ENCODE data around the gene EDC4. TPM values are rescaled to one million over a fixed set of nuclear protein-coding genes. Genes with fewer than 3 reads are reported as not detected.

Gene EDC4
- total and polyA plus RNA-seq, 2 of the 8 experiments (the other 6 are each of a cell fraction or from before 2014, with no cell fraction given) = 58.5 to 72.7 TPM

GRCh38 chr16:67857547-67858233 is 15.2 kb upstream of the EDC4 start (continued):
- no peak for TF ChIP-seq CHD7 (IDR thresholded peaks at IDR 0.05; ENCODE audit: insufficient replicate concordance, low read length)
- TF ChIP-seq HDAC6 (IDR thresholded peaks at IDR 0.05; ENCODE audit: low read depth, low read length) = no peak
- TF ChIP-seq FOSL1 (IDR thresholded peaks at IDR 0.05; ENCODE audit: insufficient read depth, low read depth, low read length) = no peak
- TF ChIP-seq, protein P1, sequence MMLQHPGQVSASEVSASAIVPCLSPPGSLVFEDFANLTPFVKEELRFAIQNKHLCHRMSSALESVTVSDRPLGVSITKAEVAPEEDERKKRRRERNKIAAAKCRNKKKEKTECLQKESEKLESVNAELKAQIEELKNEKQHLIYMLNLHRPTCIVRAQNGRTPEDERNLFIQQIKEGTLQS (IDR thresholded peaks at IDR 0.05; ENCODE audit: insufficient read depth, low read depth, low read length) = no peak
- TF ChIP-seq BCL11A (IDR thresholded peaks at IDR 0.05; ENCODE audit: low read depth in 2 of 2, low read length in 2 of 2) = no peak
- TF ChIP-seq POLR2A (IDR thresholded peaks at IDR 0.05; ENCODE audit: control extremely low read depth in 1 of 2, low read depth in 2 of 2, low read length in 2 of 2) = no peak
- TF ChIP-seq JUN (IDR thresholded peaks at IDR 0.05; ENCODE audit: low read depth, low read length) = 0 out of 2 replicates have a peak, but pooled peaks have one; percentile 32
- no peak for TF ChIP-seq USF2 (IDR thresholded peaks at IDR 0.05; ENCODE audit: low read length)
- no peak for TF ChIP-seq ZNF274 (IDR thresholded peaks at IDR 0.05; ENCODE audit: borderline replicate concordance, extremely low read depth, low read length)

Data from H1 (cell line).